KMS-11 (cell line): Measurements from ENCODE around the gene ARMH3.
"Not testable (repeated sequence)": the region's sequence is repeated elsewhere in the genome, so short reads cannot be mapped to it uniquely, and the experiment has no call there.

Source experiments
- H2AFZ ChIP-seq: fragments of 200-600 bp; sonication (generic); 2 replicates; pipeline ENCODE4 v1.6.1; 2016; ENCODE audit warnings: antibody characterized with exemption, mixed run types, low read depth
- H3K27ac ChIP-seq: fragments of 200-600 bp; sonication (generic); 2 replicates; pipeline ENCODE4 v1.6.1; 2016; ENCODE audit warnings: mild to moderate bottlenecking, mixed run types
- H3K27me3 ChIP-seq: fragments of 200-600 bp; sonication (generic); 2 replicates; pipeline ENCODE4 v1.6.1; 2017; ENCODE audit warnings: mild to moderate bottlenecking, low read depth, mixed run types, moderate library complexity; ENCODE audit not compliant: insufficient read depth
- H3K36me3 ChIP-seq: fragments of 200-600 bp; sonication (generic); 2 replicates; pipeline ENCODE4 v1.6.1; 2017; ENCODE audit warnings: mild to moderate bottlenecking, mixed run types; ENCODE audit not compliant: insufficient read depth
- H3K4me1 ChIP-seq: fragments of 200-600 bp; sonication (generic); 2 replicates; pipeline ENCODE4 v1.6.1; 2016; ENCODE audit warnings: mild to moderate bottlenecking, low read depth, mixed run types; ENCODE audit not compliant: poor library complexity, severe bottlenecking
- H3K4me2 ChIP-seq: fragments of 200-600 bp; sonication (generic); 2 replicates; pipeline ENCODE4 v1.7.0; 2016; ENCODE audit warnings: mild to moderate bottlenecking, mixed run types
- H3K4me3 ChIP-seq: fragments of 200-600 bp; sonication (generic); IDR thresholded peaks from 2 replicates; pipeline ENCODE4 v1.6.1; 2017; ENCODE audit warnings: low read depth, low read length, mixed read lengths; ENCODE audit not compliant: insufficient read depth
- H3K79me2 ChIP-seq: fragments of 200-600 bp; sonication (generic); 2 replicates; pipeline ENCODE4 v1.6.1; 2016; ENCODE audit warnings: low read depth, mixed run types; ENCODE audit not compliant: insufficient read depth
- H3K9ac ChIP-seq: fragments of 200-600 bp; sonication (generic); 2 replicates; pipeline ENCODE4 v1.6.1; 2016; ENCODE audit warnings: mild to moderate bottlenecking, mixed run types
- H4K20me1 ChIP-seq: fragments of 200-600 bp; sonication (generic); 2 replicates; pipeline ENCODE4 v1.6.1; 2016; ENCODE audit warnings: mild to moderate bottlenecking, mixed run types; ENCODE audit not compliant: insufficient read depth
- TF ChIP-seq, protein P1 (sequence below): fragments of 200-600 bp; sonication (generic); conservative IDR thresholded peaks from 2 replicates; pipeline ENCODE4 v1.6.1; 2017; ENCODE audit warnings: low read depth, mild to moderate bottlenecking, antibody characterized with exemption, low read length, moderate library complexity, mixed read lengths

Gene ARMH3

DNA sequence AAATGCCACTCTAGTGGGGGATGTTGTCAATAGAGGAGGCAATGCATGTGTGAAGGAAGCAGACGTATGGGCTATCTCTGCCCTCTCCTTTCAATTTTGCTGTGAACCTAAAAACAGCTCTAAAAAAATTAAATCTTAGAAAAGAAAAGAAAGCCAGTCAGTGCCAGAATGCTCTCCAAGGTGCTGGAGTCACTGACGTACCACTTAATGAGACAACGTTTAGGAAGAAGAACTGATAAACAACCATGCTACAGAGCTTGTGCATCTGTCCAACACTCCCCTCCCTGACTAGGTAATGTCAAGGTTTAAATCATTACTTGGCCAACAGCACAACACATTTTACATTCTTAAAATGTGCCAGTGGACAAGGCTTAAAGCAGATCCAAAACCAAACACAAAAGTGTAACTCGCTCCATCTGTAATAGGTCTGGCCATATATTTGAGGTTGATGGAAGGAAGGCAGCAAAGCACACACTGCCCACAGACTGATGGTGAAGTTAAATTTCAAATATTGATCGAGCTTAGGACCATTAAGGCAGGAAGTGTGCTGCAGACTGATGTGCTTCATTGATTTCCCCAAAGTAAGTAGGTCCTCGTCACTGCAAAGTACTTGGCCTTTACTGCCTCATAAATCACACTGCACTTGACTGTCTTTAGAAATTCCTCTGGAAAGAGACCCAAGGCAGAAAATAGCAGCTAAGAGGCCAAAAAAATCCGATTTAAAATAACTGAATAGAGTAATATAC lies 15.5 kb downstream of the ARMH3 start:
- H3K4me2 ChIP-seq: no peak overlapping the region
- H3K4me1 ChIP-seq: no peaks in the 10 kb centered on the region
- H3K79me2 ChIP-seq: peaks cover 4% of the 10 kb centered on the region; the same call in 1 of the 2 replicates
- no peaks in the 10 kb centered on the region for H4K20me1 ChIP-seq
- H3K4me3 ChIP-seq: no peak overlapping the region
- H3K27me3 ChIP-seq: no peaks in the 10 kb centered on the region
- no peak overlapping the region for H3K27ac ChIP-seq
- no peak overlapping the region for H2AFZ ChIP-seq
- H3K9ac ChIP-seq: no peak overlapping the region
- H3K36me3 ChIP-seq: no peaks in the 10 kb centered on the region
- TF ChIP-seq, protein P1, sequence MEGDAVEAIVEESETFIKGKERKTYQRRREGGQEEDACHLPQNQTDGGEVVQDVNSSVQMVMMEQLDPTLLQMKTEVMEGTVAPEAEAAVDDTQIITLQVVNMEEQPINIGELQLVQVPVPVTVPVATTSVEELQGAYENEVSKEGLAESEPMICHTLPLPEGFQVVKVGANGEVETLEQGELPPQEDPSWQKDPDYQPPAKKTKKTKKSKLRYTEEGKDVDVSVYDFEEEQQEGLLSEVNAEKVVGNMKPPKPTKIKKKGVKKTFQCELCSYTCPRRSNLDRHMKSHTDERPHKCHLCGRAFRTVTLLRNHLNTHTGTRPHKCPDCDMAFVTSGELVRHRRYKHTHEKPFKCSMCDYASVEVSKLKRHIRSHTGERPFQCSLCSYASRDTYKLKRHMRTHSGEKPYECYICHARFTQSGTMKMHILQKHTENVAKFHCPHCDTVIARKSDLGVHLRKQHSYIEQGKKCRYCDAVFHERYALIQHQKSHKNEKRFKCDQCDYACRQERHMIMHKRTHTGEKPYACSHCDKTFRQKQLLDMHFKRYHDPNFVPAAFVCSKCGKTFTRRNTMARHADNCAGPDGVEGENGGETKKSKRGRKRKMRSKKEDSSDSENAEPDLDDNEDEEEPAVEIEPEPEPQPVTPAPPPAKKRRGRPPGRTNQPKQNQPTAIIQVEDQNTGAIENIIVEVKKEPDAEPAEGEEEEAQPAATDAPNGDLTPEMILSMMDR: no peak

DNA sequence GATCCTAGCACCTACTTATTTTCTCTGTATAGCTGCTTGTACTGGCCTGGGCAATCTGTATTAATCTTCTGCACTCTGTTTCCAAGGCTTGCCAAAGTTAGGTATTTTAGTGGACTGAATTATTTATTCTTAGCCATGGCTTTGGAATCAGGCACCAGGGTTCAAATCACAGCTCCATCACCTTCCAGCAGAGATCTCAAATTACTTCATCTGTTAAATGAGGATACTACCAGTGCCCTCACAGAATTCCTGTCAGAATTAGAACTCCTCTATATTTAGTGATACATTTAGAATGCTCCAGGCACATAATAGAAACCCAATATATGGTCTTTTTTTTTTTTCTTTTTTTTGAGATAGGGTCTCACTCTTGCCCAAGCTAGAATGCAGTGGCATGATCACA lies 17.6 kb downstream of the ARMH3 start:
- TF ChIP-seq, protein P1: no peak
- no peak overlapping the region for H3K27ac ChIP-seq
- H3K4me2 ChIP-seq: no peak overlapping the region
- H3K79me2 ChIP-seq: peaks cover 4% of the 10 kb centered on the region; the same call in 1 of the 2 replicates
- H4K20me1 ChIP-seq: no peaks in the 10 kb centered on the region
- no peaks in the 10 kb centered on the region for H3K27me3 ChIP-seq
- H2AFZ ChIP-seq: no peak overlapping the region
- no peak overlapping the region for H3K4me3 ChIP-seq
- H3K9ac ChIP-seq: no peak overlapping the region
- no peaks in the 10 kb centered on the region for H3K36me3 ChIP-seq
- H3K4me1 ChIP-seq: no peaks in the 10 kb centered on the region

DNA sequence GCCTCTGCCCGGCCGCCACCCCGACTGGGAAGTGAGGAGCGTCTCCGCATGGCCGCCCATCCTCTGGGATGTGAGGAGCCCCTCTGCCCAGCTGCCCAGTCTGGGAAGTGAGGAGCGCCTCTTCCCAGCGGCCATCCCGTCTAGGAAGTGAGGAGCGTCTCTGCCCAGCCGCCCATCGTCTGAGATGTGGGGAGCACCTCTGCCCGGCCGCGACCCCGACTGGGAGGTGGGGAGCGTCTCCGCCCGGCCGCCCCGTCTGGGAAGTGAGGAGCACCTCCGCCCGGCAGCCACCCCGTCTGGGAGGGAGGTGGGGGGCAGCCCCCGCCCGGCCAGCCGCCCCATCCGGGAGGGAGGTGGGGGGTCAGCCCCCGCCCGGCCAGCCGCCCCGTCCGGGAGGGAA lies 20.2 kb downstream of the ARMH3 start:
- not testable (repeated sequence) for H3K36me3 ChIP-seq, H3K9ac ChIP-seq, H3K4me2 ChIP-seq, H3K4me1 ChIP-seq, H3K27ac ChIP-seq, H2AFZ ChIP-seq, H4K20me1 ChIP-seq, H3K79me2 ChIP-seq, H3K4me3 ChIP-seq, H3K27me3 ChIP-seq

DNA sequence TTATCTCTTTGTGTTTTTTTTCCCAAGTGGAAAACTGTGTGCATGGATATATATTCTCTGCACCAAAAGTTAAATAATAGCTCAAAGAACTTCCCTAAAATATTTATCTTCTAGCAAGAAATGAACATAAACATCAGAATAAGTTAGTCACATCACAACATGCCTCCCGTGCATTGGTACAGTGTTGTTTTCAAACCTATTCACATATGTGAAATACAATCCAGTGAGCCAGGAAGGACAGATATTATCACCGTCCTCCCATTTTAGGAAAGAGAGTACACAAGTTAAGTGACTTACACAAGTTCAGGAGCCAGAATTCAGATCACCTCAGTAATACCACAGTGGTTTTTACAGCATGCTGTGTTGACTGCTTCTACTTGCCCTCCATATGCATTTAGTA lies 22.2 kb downstream of the ARMH3 start:
- Histone ChIP-seq H3K9ac (no peak overlapping the region), H3K36me3 (no peaks in the 10 kb centered on the region), H3K4me1 (no peaks in the 10 kb centered on the region), H3K27me3 (no peaks in the 10 kb centered on the region), H3K79me2 (no peaks in the 10 kb centered on the region), H3K4me3 (no peak overlapping the region), H3K4me2 (no peak overlapping the region), H4K20me1 (no peaks in the 10 kb centered on the region), H2AFZ (no peak overlapping the region), H3K27ac (no peak overlapping the region)
- TF ChIP-seq, protein P1: no peak

DNA sequence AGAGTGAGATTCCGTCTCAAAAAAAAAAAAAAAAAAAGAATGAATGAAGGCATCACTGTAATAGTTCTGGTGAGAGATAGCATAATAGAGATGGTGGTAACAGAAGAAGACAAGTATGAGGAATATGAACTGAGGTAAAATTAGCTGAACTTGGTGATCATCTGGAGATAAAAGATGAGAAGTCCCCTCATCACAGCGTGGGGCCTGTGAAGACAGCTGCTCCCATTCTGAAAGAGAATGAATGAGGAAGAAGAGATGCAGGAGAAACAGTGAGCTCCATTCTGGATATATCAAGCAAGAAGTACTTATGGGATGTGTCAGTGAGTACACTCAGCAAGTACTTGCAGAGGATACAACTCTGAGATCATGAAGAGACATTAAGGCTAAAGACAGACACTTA lies 28.7 kb downstream of the ARMH3 start:
- Histone ChIP-seq H3K9ac (no peak overlapping the region), H3K79me2 (no peaks in the 10 kb centered on the region), H2AFZ (no peak overlapping the region), H3K4me1 (no peaks in the 10 kb centered on the region), H4K20me1 (no peaks in the 10 kb centered on the region), H3K36me3 (no peaks in the 10 kb centered on the region), H3K4me3 (no peak overlapping the region), H3K27me3 (no peaks in the 10 kb centered on the region), H3K27ac (no peak overlapping the region), H3K4me2 (no peak overlapping the region)
- TF ChIP-seq, protein P1: no peak
